Activated CD4-positive, alpha-beta T cell treated with anti-CD3 and anti-CD28 coated beads, Interleukin-2, amount 10 ng/mL, durations not matched to agents 7 days and 5 days (primary cell): ENCODE measurements around the gene MX2. TPM values are rescaled to one million over a fixed set of nuclear protein-coding genes. Genes with fewer than 3 reads are reported as not detected.

Source experiments
- CTCF ChIA-PET: fragments of 350-600 bp; sonication (Branson Sonifier 250); formaldehyde crosslinking; loops from one replicate; lab custom pipeline; 2021; ENCODE audit warnings: antibody characterized with exemption; lab: Charles Lee
- POLR2A ChIA-PET: fragments of 350-600 bp; sonication (Branson Sonifier 250); formaldehyde crosslinking; loops from one replicate; lab custom pipeline; 2021; ENCODE audit warnings: antibody characterized with exemption; lab: Charles Lee
- DNase-seq: peaks from one replicate; pipeline ENCODE4 v3.0.0-alpha.2; 2020
- H3K27ac Mint-ChIP-seq: one replicate; pipeline ENCODE4 v1.8.0; 2021; ENCODE audit warnings: mild to moderate bottlenecking, moderate library complexity, mixed read lengths
- H3K27me3 Mint-ChIP-seq: one replicate; pipeline ENCODE4 v1.8.0; 2021; ENCODE audit warnings: mixed read lengths
- H3K36me3 Mint-ChIP-seq: one replicate; pipeline ENCODE4 v1.8.0; 2021; ENCODE audit warnings: low read depth, mixed read lengths
- H3K4me1 Mint-ChIP-seq: one replicate; pipeline ENCODE4 v1.8.0; 2021; ENCODE audit warnings: mixed read lengths
- H3K4me3 Mint-ChIP-seq: one replicate; pipeline ENCODE4 v1.8.0; 2021; ENCODE audit warnings: mild to moderate bottlenecking, moderate library complexity, mixed read lengths
- H3K9me3 Mint-ChIP-seq: one replicate; pipeline ENCODE4 v1.8.0; 2021; ENCODE audit warnings: mixed read lengths
- total RNA-seq, 2 experiments: library from RNA; stranded (reverse); gene quantifications; one replicate each; pipeline ENCODE4 v1.2.3, GENCODE V29; 2021

Gene MX2
- total RNA-seq, 2 experiments from 2014 or later = 108 to 117 TPM

DNA sequence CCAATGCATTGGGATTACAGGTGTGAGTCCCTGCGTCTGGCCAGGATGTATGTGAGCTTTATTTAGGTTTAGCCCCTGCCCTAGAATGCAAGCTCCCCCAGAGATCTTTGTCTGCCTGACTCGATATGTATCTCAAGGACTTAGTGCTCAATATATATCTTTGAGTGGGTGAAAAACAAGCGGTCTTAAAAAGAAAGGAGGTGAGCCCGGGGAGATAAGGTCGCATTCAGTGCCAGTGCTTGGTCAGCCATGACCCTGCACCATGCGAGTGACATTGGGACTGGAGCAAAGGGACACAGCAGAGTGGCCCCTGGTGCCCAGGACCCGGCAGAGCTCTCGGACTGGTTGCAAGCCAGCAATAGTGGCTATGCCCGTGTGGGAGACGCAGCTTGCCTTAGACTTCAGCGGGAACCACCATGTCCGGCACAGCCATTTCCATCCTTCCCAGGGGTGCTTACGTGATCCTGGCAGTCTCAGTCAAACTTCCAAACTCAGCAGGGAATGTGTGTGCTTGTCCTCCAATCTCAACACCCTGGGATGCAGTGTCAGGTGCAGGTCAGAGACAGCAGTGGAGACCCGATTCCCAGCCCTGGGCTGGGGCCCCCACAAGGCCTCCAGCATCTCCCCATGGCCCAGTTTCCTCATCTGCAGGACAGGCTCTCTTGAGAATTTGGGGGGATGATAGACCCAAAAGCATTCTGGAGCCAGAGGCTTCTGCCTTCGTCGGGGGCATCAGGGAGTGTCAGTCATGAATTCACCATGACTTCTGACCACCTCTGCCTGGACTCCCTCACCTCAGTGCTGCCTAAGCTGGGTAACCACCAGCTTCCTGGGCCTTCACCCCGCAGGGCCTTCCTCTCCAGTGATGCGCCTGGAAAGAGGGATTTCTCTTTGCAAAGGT lies 1.8 kb downstream of the MX2 start:
- Mint-ChIP-seq H3K4me1 (peaks cover 93% of the 10 kb centered on the region), H3K9me3 (no peaks in the 10 kb centered on the region), H3K27ac (peak overlapping the region; percentile 100), H3K27me3 (no peaks in the 10 kb centered on the region), H3K36me3 (peaks cover 50% of the 10 kb centered on the region), H3K4me3 (peak overlapping the region; percentile 90)
- DNase-seq = no peak
- ChIA-PET CTCF (interaction anchor here (1.2 to 2.0 kb wide), 2 partner anchors 47 to 59 kb away, joined by 5 to 6 read pairs; no protein-coding TSS in a partner anchor), POLR2A (interaction anchor here (1.4 kb wide), 1 partner anchor 64 kb away, joined by 4 read pairs; no protein-coding TSS in a partner anchor)

DNA sequence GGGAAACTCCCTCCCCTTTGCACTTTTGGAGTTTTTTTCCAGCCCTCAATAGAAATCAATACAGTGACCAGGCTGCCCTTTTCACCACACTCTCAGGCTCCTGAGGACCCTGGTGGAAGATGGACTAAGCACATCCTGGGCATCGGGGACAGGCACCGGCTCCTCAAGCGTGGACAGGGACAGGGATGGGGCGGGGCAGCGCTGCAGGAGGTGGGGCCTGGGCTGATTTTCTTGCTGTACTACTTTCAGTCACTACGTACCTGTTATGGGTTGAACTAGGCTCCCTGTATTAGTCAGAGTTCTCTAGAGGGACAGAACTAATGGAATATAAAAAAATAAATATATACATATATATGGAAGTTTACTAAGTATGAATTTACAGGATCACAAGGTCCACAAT lies 2.5 kb downstream of the MX2 start:
- POLR2A ChIA-PET = no interaction called here

GRCh38 chr21:41365377-41366107 lies 3.7 kb downstream of the MX2 start:
- Mint-ChIP-seq H3K27ac (peak overlapping the region; percentile 67), H3K9me3 (no peaks in the 10 kb centered on the region), H3K4me1 (peaks cover 93% of the 10 kb centered on the region), H3K4me3 (no peak overlapping the region), H3K36me3 (peaks cover 56% of the 10 kb centered on the region), H3K27me3 (no peaks in the 10 kb centered on the region)
- no peak for DNase-seq
- ChIA-PET CTCF (no interaction called here), POLR2A (no interaction called here)

More for the DNA sequence above, 2.5 kb downstream of the MX2 start:
- DNase-seq = no peak
- H3K4me3 Mint-ChIP-seq = peak overlapping the region; percentile 90
- H3K27ac Mint-ChIP-seq = peak overlapping the region; percentile 100
- no peaks in the 10 kb centered on the region for H3K27me3 Mint-ChIP-seq
- no peaks in the 10 kb centered on the region for H3K9me3 Mint-ChIP-seq
- CTCF ChIA-PET = no interaction called here
- peaks cover 50% of the 10 kb centered on the region for H3K36me3 Mint-ChIP-seq
- H3K4me1 Mint-ChIP-seq = peaks cover 93% of the 10 kb centered on the region

DNA sequence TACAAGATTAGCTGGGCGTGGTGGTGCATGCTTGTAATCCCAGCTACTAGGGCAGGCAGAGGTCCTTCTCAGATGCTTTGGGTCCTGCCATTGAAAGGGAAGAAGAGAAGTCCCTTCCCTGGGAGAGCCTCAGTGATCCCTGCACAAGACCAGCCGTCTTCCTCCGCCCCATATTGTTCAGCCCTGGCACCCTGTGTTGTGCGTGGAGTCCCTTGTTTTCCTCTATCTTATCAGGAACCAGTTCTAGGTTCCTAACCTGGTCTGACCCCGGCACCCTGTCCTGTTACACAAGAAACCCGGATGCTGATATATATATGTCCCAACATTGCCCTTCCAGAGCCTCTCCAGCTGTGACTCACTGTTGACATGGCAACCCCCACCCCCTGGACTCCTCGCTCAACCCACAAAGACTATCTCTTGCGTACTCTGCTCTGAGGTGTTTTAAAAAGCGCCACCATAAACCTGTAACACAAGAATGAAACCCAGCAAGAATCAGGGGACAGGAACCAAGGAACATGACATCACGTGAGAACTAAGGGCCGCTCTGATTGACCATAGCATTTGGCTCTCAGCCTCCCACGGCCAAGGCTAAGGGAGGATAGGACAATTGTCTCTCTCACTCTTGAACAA lies 4.8 kb downstream of the MX2 start:
- H3K27me3 Mint-ChIP-seq = no peaks in the 10 kb centered on the region
- peak overlapping the region; percentile 7 for H3K27ac Mint-ChIP-seq
- ChIA-PET CTCF (interaction anchor here (1.4 kb wide), 2 partner anchors 16 to 56 kb away, joined by 3 to 4 read pairs; no protein-coding TSS in a partner anchor), POLR2A (interaction anchor here (1.0 kb wide), 1 partner anchor 59 kb away, joined by 3 read pairs; the partner anchor contains the start of gene MX1)
- no peak overlapping the region for H3K4me3 Mint-ChIP-seq
- H3K36me3 Mint-ChIP-seq = peaks cover 60% of the 10 kb centered on the region
- no peaks in the 10 kb centered on the region for H3K9me3 Mint-ChIP-seq
- DNase-seq = no peak
- H3K4me1 Mint-ChIP-seq = peaks cover 93% of the 10 kb centered on the region

GRCh38 chr21:41367301-41367944 lies 5.6 kb downstream of the MX2 start:
- peaks cover 92% of the 10 kb centered on the region for H3K4me1 Mint-ChIP-seq
- H3K27ac Mint-ChIP-seq = peak overlapping the region; percentile 91
- POLR2A ChIA-PET = interaction anchor here (1.0 kb wide), 1 partner anchor 59 kb away, joined by 3 read pairs; the partner anchor contains the start of gene MX1
- CTCF ChIA-PET = interaction anchor here (0.7 to 1.4 kb wide), 3 partner anchors 10 to 55 kb away, joined by 3 to 4 read pairs (median 3); no protein-coding TSS in a partner anchor
- no peak overlapping the region for H3K4me3 Mint-ChIP-seq
- H3K9me3 Mint-ChIP-seq = no peaks in the 10 kb centered on the region
- H3K36me3 Mint-ChIP-seq = peaks cover 62% of the 10 kb centered on the region
- no peaks in the 10 kb centered on the region for H3K27me3 Mint-ChIP-seq
- DNase-seq = no peak

- no peaks in the 10 kb centered on the region for H3K27me3 Mint-ChIP-seq
- H3K4me1 Mint-ChIP-seq = peaks cover 95% of the 10 kb centered on the region
- POLR2A ChIA-PET = interaction anchor here (1.0 kb wide), 1 partner anchor 58 kb away, joined by 3 read pairs; the partner anchor contains the start of gene MX1
- CTCF ChIA-PET = interaction anchor here (1.3 to 1.4 kb wide), 3 partner anchors 14 to 55 kb away, joined by 3 to 5 read pairs (median 4); no protein-coding TSS in a partner anchor
- peak overlapping the region; percentile 77 for H3K4me3 Mint-ChIP-seq
- DNase-seq = no peak
- peak overlapping the region; percentile 91 for H3K27ac Mint-ChIP-seq
- H3K36me3 Mint-ChIP-seq = peaks cover 58% of the 10 kb centered on the region
- H3K9me3 Mint-ChIP-seq = no peaks in the 10 kb centered on the region
Measured at GRCh38 chr21:41367945-41368734, 6.3 kb downstream of the MX2 start.

GRCh38 chr21:41368735-41369104 lies 6.9 kb downstream of the MX2 start:
- peaks cover 93% of the 10 kb centered on the region for H3K4me1 Mint-ChIP-seq
- H3K27me3 Mint-ChIP-seq = no peaks in the 10 kb centered on the region
- no peak for DNase-seq
- CTCF ChIA-PET = interaction anchor here (1.3 kb wide), 1 partner anchor 54 kb away, joined by 5 read pairs; no protein-coding TSS in a partner anchor
- peaks cover 52% of the 10 kb centered on the region for H3K36me3 Mint-ChIP-seq
- H3K9me3 Mint-ChIP-seq = no peaks in the 10 kb centered on the region
- peak overlapping the region; percentile 77 for H3K4me3 Mint-ChIP-seq
- POLR2A ChIA-PET = interaction anchor here (1.1 to 1.2 kb wide), 2 partner anchors 54 to 85 kb away, joined by 3 to 7 read pairs; no protein-coding TSS in a partner anchor
- H3K27ac Mint-ChIP-seq = peak overlapping the region; percentile 91

- H3K36me3 Mint-ChIP-seq = peaks cover 47% of the 10 kb centered on the region
- peak; percentile 39 for DNase-seq
Measured at GRCh38 chr21:41369105-41369919, 7.5 kb downstream of the MX2 start.

DNA sequence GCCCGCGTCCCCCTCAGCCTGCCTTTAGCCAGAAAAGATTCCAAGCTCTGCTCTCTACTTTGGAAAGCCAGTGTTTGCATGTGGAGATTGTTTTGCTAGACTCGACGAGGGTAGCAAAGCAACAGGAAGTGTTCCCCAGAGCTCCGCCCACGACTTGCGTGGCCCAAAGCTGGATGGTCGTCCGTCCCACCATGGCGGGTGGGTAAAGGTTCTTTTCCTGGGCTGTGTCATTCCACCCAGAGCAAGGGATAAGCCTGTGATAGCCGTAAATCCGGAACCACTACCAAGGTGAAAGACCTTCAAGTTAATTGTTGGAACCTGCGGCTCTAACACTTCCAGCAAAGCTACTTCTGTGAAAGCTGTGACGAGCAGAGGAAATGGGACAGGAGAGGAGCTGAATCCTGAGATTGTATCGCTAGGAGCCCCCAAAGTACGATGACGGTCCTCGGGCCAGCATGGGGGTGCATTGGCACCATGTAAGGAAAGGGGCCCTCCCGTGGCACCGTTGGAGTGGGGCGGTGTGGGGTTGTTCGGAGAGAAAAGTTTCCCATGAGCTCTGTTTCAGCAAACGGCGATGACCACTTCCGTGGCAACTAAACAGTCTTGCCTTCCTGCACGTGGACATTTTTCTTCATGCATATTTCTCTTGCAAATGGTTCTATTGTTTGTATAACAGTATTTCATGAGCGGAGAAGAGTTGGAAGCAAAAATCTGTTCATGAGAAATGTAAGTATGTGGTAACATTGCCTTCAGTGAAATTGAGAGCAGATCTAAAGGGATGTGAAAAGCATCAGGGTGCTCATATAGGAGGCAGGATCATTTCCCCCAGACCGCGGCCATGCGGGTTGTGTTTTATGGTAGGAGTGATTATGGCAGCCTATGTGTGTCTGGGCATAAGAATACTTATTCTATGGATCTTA lies 8.4 kb downstream of the MX2 start:
- POLR2A ChIA-PET = interaction anchor here (0.6 to 1.5 kb wide), 4 partner anchors 8 to 1365 kb away, joined by 3 to 7 read pairs (median 6); partner anchors contain the start of genes MX1 and MX2
- DNase-seq = peak; percentile 66
- H3K4me1 Mint-ChIP-seq = peaks cover 91% of the 10 kb centered on the region

More at GRCh38 chr21:41369105-41369919, 7.5 kb downstream of the MX2 start:
- Mint-ChIP-seq H3K9me3 (no peaks in the 10 kb centered on the region), H3K4me3 (peak overlapping the region; percentile 77), H3K4me1 (peaks cover 91% of the 10 kb centered on the region), H3K27me3 (no peaks in the 10 kb centered on the region), H3K27ac (peak overlapping the region; percentile 91)
- ChIA-PET CTCF (interaction anchor here (1.3 kb wide), 1 partner anchor 54 kb away, joined by 5 read pairs; no protein-coding TSS in a partner anchor), POLR2A (interaction anchor here (0.6 to 1.5 kb wide), 5 partner anchors 8 to 1365 kb away, joined by 3 to 7 read pairs (median 6); partner anchors contain the start of genes MX1 and MX2)

More for the DNA sequence above, 8.4 kb downstream of the MX2 start:
- CTCF ChIA-PET = no interaction called here
- peak overlapping the region; percentile 91 for H3K27ac Mint-ChIP-seq
- H3K27me3 Mint-ChIP-seq = no peaks in the 10 kb centered on the region
- H3K9me3 Mint-ChIP-seq = no peaks in the 10 kb centered on the region
- peak overlapping the region; percentile 77 for H3K4me3 Mint-ChIP-seq
- H3K36me3 Mint-ChIP-seq = peaks cover 46% of the 10 kb centered on the region
